Left ventricle myocardium inferior (tissue), 1 donor: Measurements from ENCODE around the gene ZKSCAN4. TPM values are rescaled to one million over a fixed set of nuclear protein-coding genes. Genes with fewer than 3 reads are reported as not detected.
A peak's percentile ranks its signal among the peaks of the same experiment; 100 is the strongest.

Experiments used
- DNase-seq: peaks from one replicate; pipeline ENCODE4 v3.0.0-alpha.2; 2020
- H3K27ac ChIP-seq: fragments of 200-600 bp; replicated peaks from 2 replicates; pipeline ENCODE4 v1.8.0; 2021
- H3K27me3 ChIP-seq: fragments of 200-600 bp; 2 replicates; pipeline ENCODE4 v1.8.0; 2021; ENCODE audit warnings: low read depth
- H3K36me3 ChIP-seq: fragments of 200-600 bp; 2 replicates; pipeline ENCODE4 v1.8.0; 2021
- H3K4me1 ChIP-seq: fragments of 200-600 bp; 2 replicates; pipeline ENCODE4 v1.8.0; 2021
- H3K4me3 ChIP-seq: fragments of 200-600 bp; 2 replicates; pipeline ENCODE4 v1.8.0; 2021; ENCODE audit warnings: mild to moderate bottlenecking, moderate library complexity
- H3K9me3 ChIP-seq: fragments of 200-600 bp; replicated peaks from 2 replicates; pipeline ENCODE4 v1.8.0; 2021
- CTCF ChIP-seq: fragments of 200-600 bp; IDR thresholded peaks from 2 replicates; pipeline ENCODE4 v1.8.0; 2021; ENCODE audit warnings: antibody characterized with exemption, mild to moderate bottlenecking, borderline replicate concordance
- intact Hi-C: fragments of 100-400 bp; cut with micrococcal nuclease; formaldehyde crosslinking; loops from one replicate; pipeline ENCODE4 v1.11.0; 2022
- total RNA-seq: library from RNA; stranded (reverse); fragmentation: NEBNext Ultra II Directional; extraction: Animal tissue kit (Norgen Biotek cat#: 25700); gene quantifications from one replicate; pipeline ENCODE4 v1.2.1, GENCODE V29; 2021
- donor health status: DM: no; HTN: yes; CAD: no; lungs with severe emphysema.

The ZKSCAN4 gene
- total RNA-seq, 1 donor from 2014 or later: 3.1 TPM

DNA sequence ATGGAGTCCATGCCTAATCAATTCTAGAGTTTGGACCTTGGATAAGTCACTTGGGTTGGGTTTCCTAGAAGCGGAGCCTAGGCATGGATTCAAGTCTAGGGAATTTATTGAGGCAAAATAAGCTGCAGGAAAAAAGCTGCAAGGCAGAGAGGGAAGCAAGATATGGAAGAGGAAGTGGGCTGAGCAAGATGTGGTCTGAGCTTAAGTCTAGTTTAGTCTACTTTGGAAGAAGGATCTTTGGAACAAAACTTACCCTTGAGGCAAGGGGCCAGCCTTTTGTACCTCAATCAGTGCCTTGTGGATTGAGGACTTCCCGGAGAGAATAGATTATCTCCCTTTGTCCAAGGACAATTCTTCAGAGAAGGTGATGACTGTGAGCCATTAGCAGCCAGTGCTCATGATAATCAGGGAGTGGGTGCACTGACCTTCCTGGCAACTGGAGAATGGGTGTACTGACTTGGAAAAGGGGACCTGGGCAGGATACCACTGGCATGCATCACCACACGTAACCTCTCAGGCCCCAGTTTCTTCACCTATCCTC, 16.1 kb downstream of the ZKSCAN4 start:
- intact Hi-C loops: no loop called here
- Histone ChIP-seq H3K4me1 (no peaks in the 10 kb centered on the region), H3K4me3 (no peak overlapping the region), H3K36me3 (peaks cover 37% of the 10 kb centered on the region), H3K27ac (no peak overlapping the region), H3K27me3 (no peaks in the 10 kb centered on the region), H3K9me3 (no peaks in the 10 kb centered on the region)
- TF ChIP-seq CTCF: no peak
- DNase-seq: no peak

DNA sequence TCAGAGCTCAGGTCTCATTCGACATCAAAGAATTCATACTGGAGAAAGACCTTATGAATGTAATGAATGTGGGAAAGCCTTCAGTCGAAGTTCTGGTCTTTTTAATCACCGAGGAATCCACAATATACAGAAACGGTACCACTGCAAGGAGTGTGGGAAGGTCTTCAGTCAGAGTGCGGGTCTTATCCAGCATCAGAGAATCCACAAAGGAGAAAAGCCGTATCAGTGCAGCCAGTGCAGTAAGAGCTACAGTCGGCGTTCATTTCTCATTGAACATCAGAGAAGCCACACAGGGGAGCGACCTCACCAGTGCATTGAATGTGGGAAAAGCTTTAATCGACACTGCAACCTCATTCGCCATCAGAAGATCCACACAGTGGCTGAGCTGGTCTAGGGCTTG, 19.3 kb downstream of the ZKSCAN4 start:
- no peak for TF ChIP-seq CTCF
- Histone ChIP-seq H3K27me3 (no peaks in the 10 kb centered on the region), H3K4me3 (no peak overlapping the region), H3K36me3 (peaks cover 64% of the 10 kb centered on the region), H3K27ac (no peak overlapping the region), H3K9me3 (no peaks in the 10 kb centered on the region), H3K4me1 (no peaks in the 10 kb centered on the region)
- intact Hi-C loops: no loop called here
- DNase-seq: no peak

- no peak for DNase-seq
- TF ChIP-seq CTCF: no peak
- intact Hi-C loops: loop anchor here (10.0 kb wide), 1 partner anchor 82 kb away; the partner anchor contains the start of gene ZKSCAN8
- H3K9me3 ChIP-seq: no peaks in the 10 kb centered on the region
- H3K27ac ChIP-seq: no peak overlapping the region
- H3K4me3 ChIP-seq: peak overlapping the region; percentile 91
- H3K4me1 ChIP-seq: peaks cover 27% of the 10 kb centered on the region
- peaks cover 46% of the 10 kb centered on the region for H3K36me3 ChIP-seq
- H3K27me3 ChIP-seq: peaks cover 7% of the 10 kb centered on the region
Observed at GRCh38 chr6:28226460-28226859, 25.6 kb downstream of the ZKSCAN4 start.

GRCh38 chr6:28225056-28225834, 26.8 kb downstream of the ZKSCAN4 start, which contains the start of gene ZSCAN9:
ZSCAN9 (plus strand) TSS chr6:28225275; CDS start chr6:28227085, 1,810 bp downstream.
- Histone ChIP-seq H3K27me3 (peaks cover 16% of the 10 kb centered on the region), H3K36me3 (peaks cover 34% of the 10 kb centered on the region), H3K9me3 (no peaks in the 10 kb centered on the region), H3K27ac (peak within 1 kb of the TSS; percentile 90), H3K4me3 (peak within 1 kb of the TSS; percentile 91), H3K4me1 (peaks cover 27% of the 10 kb centered on the region)
- peak; percentile 83 for DNase-seq
- intact Hi-C loops: loop anchor here (10.0 kb wide), 1 partner anchor 80 kb away; the partner anchor contains the start of gene ZKSCAN8
- no peak for TF ChIP-seq CTCF

GRCh38 chr6:28224131-28225055, 27.7 kb downstream of the ZKSCAN4 start:
- Histone ChIP-seq H3K36me3 (peaks cover 26% of the 10 kb centered on the region), H3K4me3 (peak overlapping the region; percentile 91), H3K4me1 (peaks cover 27% of the 10 kb centered on the region), H3K27ac (peak overlapping the region; percentile 90), H3K27me3 (peaks cover 16% of the 10 kb centered on the region), H3K9me3 (no peaks in the 10 kb centered on the region)
- intact Hi-C loops: loop anchor here (10.0 kb wide), 1 partner anchor 80 kb away; the partner anchor contains the start of gene ZKSCAN8
- DNase-seq: no peak
- TF ChIP-seq CTCF: no peak
